Hepatocyte (in vitro differentiated cells): Measurements from ENCODE around the gene SLC1A5.

ENCODE experiments used
- CTCF ChIP-seq: fragments of 200-600 bp; sonication (generic); IDR thresholded peaks from 2 replicates; pipeline ENCODE4 v1.5.1; 2016; ENCODE audit warnings: antibody characterized with exemption, mild to moderate bottlenecking; ENCODE audit not compliant: poor library complexity
- EZH2phosphoT487 ChIP-seq: fragments of 200-600 bp; sonication (generic); IDR thresholded peaks from one replicate; pipeline ENCODE4 v1.6.1; 2018; ENCODE audit warnings: antibody characterized with exemption, mild to moderate bottlenecking, low read depth, moderate library complexity; ENCODE audit not compliant: unreplicated experiment, severe bottlenecking

- TF ChIP-seq CTCF (no peak), EZH2phosphoT487 (no peak)
These were observed 33.4 kb upstream of the SLC1A5 start for GRCh38 chr19:46821512-46822409.
